H1 (cell line): ENCODE results near the gene UBE2H. TPM values are rescaled to one million over a fixed set of nuclear protein-coding genes. Genes with fewer than 3 reads are reported as not detected.
"Not testable (repeated sequence)": the region's sequence is repeated elsewhere in the genome, so short reads cannot be mapped to it uniquely, and the experiment has no call there.

Experiments
- CTCF ChIA-PET: fragments of 300-600 bp; sonication (Branson Sonifier 250); formaldehyde crosslinking; loops from one replicate; lab custom pipeline; 2021; ENCODE audit not compliant: partially characterized antibody; lab: Charles Lee
- POLR2A ChIA-PET: fragments of 300-600 bp; sonication (Branson Sonifier 250); formaldehyde crosslinking; loops from one replicate; lab custom pipeline; 2021; ENCODE audit warnings: inconsistent platforms; ENCODE audit not compliant: partially characterized antibody; lab: Charles Lee
- DNase-seq, 2 experiments: peaks; one replicate each; pipeline versions ENCODE4 v3.0.0 to v3.0.0-alpha.2; 2010 to 2022; ENCODE audit warnings: low spot score in 2 of 2, low read depth in 1 of 2, mixed read lengths in 1 of 2
- FAIRE-seq: peaks from 2 replicates; lab custom pipeline; 2011; peaks lifted over from hg19 to GRCh38; lab: Jason Lieb, UNC
- H2AFZ ChIP-seq: 2 replicates; pipeline ENCODE4 v1.8.1; 2012; ENCODE audit warnings: low read length, inconsistent platforms
- H2AK5ac ChIP-seq: 2 replicates; pipeline ENCODE4 v1.6.1; 2013; ENCODE audit warnings: low read depth, low read length
- H2BK120ac ChIP-seq: replicated peaks from 2 replicates; pipeline ENCODE3; 2013; ENCODE audit warnings: low read depth, low read length, inconsistent platforms
- H2BK12ac ChIP-seq: 2 replicates; pipeline ENCODE4 v1.6.1; 2013; ENCODE audit warnings: low read depth, low read length
- H2BK15ac ChIP-seq: 2 replicates; pipeline ENCODE4 v1.6.1; 2013; ENCODE audit warnings: low read length
- H2BK20ac ChIP-seq: 2 replicates; pipeline ENCODE4 v1.6.1; 2013; ENCODE audit warnings: low read length
- H2BK5ac ChIP-seq: 2 replicates; pipeline ENCODE4 v1.6.1; 2013; ENCODE audit warnings: low read depth, low read length
- H3K14ac ChIP-seq: 2 replicates; pipeline ENCODE4 v1.6.1; 2013; ENCODE audit warnings: inconsistent platforms; ENCODE audit not compliant: insufficient read length
- H3K18ac ChIP-seq: 2 replicates; pipeline ENCODE4 v1.6.1; 2013; ENCODE audit warnings: low read length; ENCODE audit errors: extremely low read depth
- H3K23ac ChIP-seq: 2 replicates; pipeline ENCODE4 v1.6.1; 2013; ENCODE audit warnings: inconsistent platforms; ENCODE audit not compliant: insufficient read length
- H3K23me2 ChIP-seq: 2 replicates; pipeline ENCODE4 v1.6.1; 2013; ENCODE audit warnings: low read depth, low read length
- H3K27ac ChIP-seq: 2 replicates; pipeline ENCODE4 v1.6.1; 2011; ENCODE audit warnings: low read depth, low read length, inconsistent platforms
- H3K27me3 ChIP-seq, 4 experiments: replicated peaks in 1 of 4; 1 replicate in 1 of 4; 2 replicates in 3 of 4; pipeline versions ENCODE4 v1.6.1 to v1.8.1; 2011 to 2013; ENCODE audit warnings: low read length in 3 of 4, mild to moderate bottlenecking in 3 of 4, inconsistent platforms in 2 of 4, mixed read lengths in 2 of 4, moderate library complexity in 1 of 4; ENCODE audit not compliant: control insufficient read depth in 3 of 4, insufficient read depth in 3 of 4; ENCODE audit errors: extremely low read depth in 1 of 4
- H3K36me3 ChIP-seq, 4 experiments: 2 replicates each; pipeline versions ENCODE4 v1.6.1 to v1.8.1; 2011 to 2013; ENCODE audit warnings: mild to moderate bottlenecking in 4 of 4, low read length in 3 of 4, moderate library complexity in 2 of 4, control low read depth in 1 of 4, inconsistent platforms in 1 of 4; ENCODE audit not compliant: insufficient read depth in 4 of 4, control insufficient read depth in 2 of 4
- H3K4ac ChIP-seq: replicated peaks from 2 replicates; pipeline ENCODE3; 2013; ENCODE audit warnings: low read length, low read depth, mixed read lengths, inconsistent platforms; ENCODE audit not compliant: insufficient read length
- H3K4me1 ChIP-seq, 4 experiments: replicated peaks in 1 of 4; 1 replicate in 1 of 4; 2 replicates in 3 of 4; pipeline versions ENCODE4 v1.6.1 to v1.8.1; 2011 to 2013; ENCODE audit warnings: low read length in 3 of 4, inconsistent platforms in 2 of 4, mixed read lengths in 1 of 4; ENCODE audit not compliant: insufficient read depth in 4 of 4, control insufficient read depth in 3 of 4
- H3K4me2 ChIP-seq, 2 experiments: 2 replicates each; pipeline versions ENCODE4 v1.6.1 to v1.8.1; 2011 to 2013; ENCODE audit warnings: low read depth in 2 of 2, low read length in 2 of 2, control low read depth in 1 of 2, inconsistent platforms in 1 of 2, mild to moderate bottlenecking in 1 of 2; ENCODE audit not compliant: insufficient read depth in 1 of 2
- H3K4me3 ChIP-seq, 4 experiments: fragments of 200-600, 300-600 bp in 1 of 4; sonication (generic), shearing (Covaris generic), sonication (Bioruptor Twin) in 1 of 4; 2 replicates each; pipeline versions ENCODE4 v1.5.1 to v1.8.1; 2011 to 2016; ENCODE audit warnings: low read length in 4 of 4, low read depth in 3 of 4, control low read depth in 2 of 4, inconsistent platforms in 2 of 4, mild to moderate bottlenecking in 2 of 4, mixed read lengths in 1 of 4, moderate library complexity in 1 of 4; ENCODE audit not compliant: insufficient read depth in 2 of 4; ENCODE audit errors: extremely low read depth in 1 of 4
- H3K56ac ChIP-seq: replicated peaks from 2 replicates; pipeline ENCODE3; 2013; ENCODE audit warnings: low read depth, mild to moderate bottlenecking, mixed read lengths, low read length, inconsistent platforms; ENCODE audit not compliant: insufficient read length
- H3K79me1 ChIP-seq: 2 replicates; pipeline ENCODE4 v1.6.1; 2013; ENCODE audit warnings: low read depth, low read length, control low read depth
- H3K79me2 ChIP-seq, 2 experiments: 2 replicates each; pipeline versions ENCODE4 v1.6.1 to v1.8.1; 2012 to 2013; ENCODE audit warnings: low read length in 2 of 2, mild to moderate bottlenecking in 2 of 2, inconsistent platforms in 1 of 2; ENCODE audit not compliant: insufficient read depth in 2 of 2, control insufficient read depth in 1 of 2
- H3K9ac ChIP-seq, 4 experiments: replicated peaks in 1 of 4; 1 replicate in 1 of 4; 2 replicates in 3 of 4; pipeline versions ENCODE4 v1.6.1 to v1.8.1; 2011 to 2013; ENCODE audit warnings: low read depth in 3 of 4, low read length in 3 of 4, control low read depth in 2 of 4, mild to moderate bottlenecking in 2 of 4, moderate library complexity in 2 of 4, inconsistent platforms in 1 of 4; ENCODE audit errors: extremely low read depth in 1 of 4
- H3K9me3 ChIP-seq, 2 experiments: 2 replicates each; pipeline versions ENCODE4 v1.6.1 to v1.8.1; 2012 to 2013; ENCODE audit warnings: mild to moderate bottlenecking in 2 of 2, moderate library complexity in 2 of 2, control low read depth in 1 of 2, inconsistent platforms in 1 of 2, low read depth in 1 of 2, low read length in 1 of 2, mixed read lengths in 1 of 2; ENCODE audit not compliant: insufficient read depth in 2 of 2
- H4K20me1 ChIP-seq, 2 experiments: replicated peaks in 1 of 2; 2 replicates each; pipeline versions ENCODE3 to v1.8.1; 2011 to 2013; ENCODE audit warnings: inconsistent platforms in 2 of 2, low read length in 2 of 2, mild to moderate bottlenecking in 1 of 2; ENCODE audit not compliant: insufficient read depth in 2 of 2, control insufficient read depth in 1 of 2
- H4K5ac ChIP-seq: 2 replicates; pipeline ENCODE4 v1.6.1; 2013; ENCODE audit warnings: low read length, low read depth, mixed read lengths, inconsistent platforms; ENCODE audit not compliant: insufficient read length
- H4K8ac ChIP-seq: 2 replicates; pipeline ENCODE4 v1.8.0; 2013; ENCODE audit warnings: mild to moderate bottlenecking, moderate library complexity, low read length, inconsistent platforms; ENCODE audit not compliant: insufficient read depth; ENCODE audit errors: extremely low read depth
- H4K91ac ChIP-seq: replicated peaks from 2 replicates; pipeline ENCODE3; 2013; ENCODE audit warnings: low read length, mixed read lengths, inconsistent platforms; ENCODE audit not compliant: insufficient read length
- WGBS, 2 experiments: shearing (Covaris generic) in 1 of 2; methylation state at CpG; one replicate each; pipeline versions ENCODE4 v1.1.6 to v1.1.7; 2013 to 2015; ENCODE audit warnings: low lambda C conversion rate in 2 of 2, mixed read lengths in 2 of 2, inconsistent platforms in 1 of 2, low coverage in 1 of 2, missing lambda C conversion rate in 1 of 2; ENCODE audit not compliant: insufficient replicate concordance in 2 of 2, insufficient coverage in 1 of 2, insufficient read length in 1 of 2; ENCODE audit errors: extremely low coverage in 1 of 2, missing lambda C conversion rate in 1 of 2; 5-methylcytosine and 5-hydroxymethylcytosine counted together
- polyA plus RNA-seq, 7 experiments: library from polyadenylated mRNA; depleted of rRNA in 3 of 7; stranded (reverse) in 5 of 7; unstranded in 2 of 7; fragments of >200 nt in 5 of 7; fragments of 200-250 nt in 2 of 7; gene quantifications; 1 replicate in 5 of 7; 2 replicates in 1 of 7; 4 replicates in 1 of 7; pipeline versions ENCODE4 v1.2.1 to v1.2.3, GENCODE V29; 2011 to 2013; ENCODE audit warnings: missing spikeins in 2 of 7, mixed read lengths in 2 of 7
- total RNA-seq: library from RNA; stranded (reverse); fragmentation: NEBNext Ultra II Directional; extraction: Animal tissue kit (Norgen Biotek cat#: 25700); gene quantifications from 2 replicates; pipeline ENCODE4 v1.2.1, GENCODE V29; 2021

Gene UBE2H
- total and polyA plus RNA-seq, 2 of the 8 experiments (the other 6 are each of a cell fraction or from before 2014, with no cell fraction given) = 30.6 to 62.2 TPM

GRCh38 chr7:129833353-129833752 is 119.4 kb downstream of the UBE2H start:
- H3K79me1 ChIP-seq, H2BK120ac ChIP-seq, H3K27me3 ChIP-seq, H3K18ac ChIP-seq, H3K79me2 ChIP-seq, H2BK15ac ChIP-seq, H3K9me3 ChIP-seq, H4K5ac ChIP-seq, H4K91ac ChIP-seq, H3K27ac ChIP-seq, H2AK5ac ChIP-seq, H3K9ac ChIP-seq, H4K20me1 ChIP-seq, H2BK12ac ChIP-seq, POLR2A ChIA-PET, H3K23me2 ChIP-seq, DNase-seq, H2AFZ ChIP-seq, H3K4ac ChIP-seq, H3K14ac ChIP-seq, H4K8ac ChIP-seq, H2BK20ac ChIP-seq, H3K4me3 ChIP-seq, H3K4me2 ChIP-seq, FAIRE-seq, H3K56ac ChIP-seq, H2BK5ac ChIP-seq, H3K23ac ChIP-seq: not testable (repeated sequence)
- peaks cover 17 to 50% (median 33%) of the 10 kb centered on the region in 4 experiments for H3K4me1 ChIP-seq
- H3K36me3 ChIP-seq = peaks cover 0 to 11% (median 0%) of the 10 kb centered on the region in 4 experiments; a peak in 3 of 8 replicates
- CTCF ChIA-PET = interaction anchor here (1.1 to 1.3 kb wide), 2 partner anchors 86 to 169 kb away, joined by 3 to 6 read pairs; no protein-coding TSS in a partner anchor
- WGBS, 2 experiments = 78% methylated on average over 6 of the region's 6 CpGs; no CpG with 5 or more reads in 1 of the 2 experiments
